Esophagus muscularis mucosa (tissue), 4 donors: Measurements from ENCODE around the gene TRIB2.

Experiments
- CTCF ChIP-seq, 3 experiments: fragments of 200-600 bp in 2 of 3; fragments of 450-650 bp in 1 of 3; sonication (generic) in 2 of 3; IDR thresholded peaks; one replicate each; pipeline ENCODE4 v1.5.1; 2017 to 2019; ENCODE audit warnings: antibody characterized with exemption in 3 of 3, mild to moderate bottlenecking in 2 of 3, moderate library complexity in 1 of 3
- EP300 ChIP-seq: sonication (generic); formaldehyde crosslinking; IDR thresholded peaks from one replicate; pipeline ENCODE4 v1.6.1; 2017; ENCODE audit warnings: antibody characterized with exemption
- POLR2A ChIP-seq: fragments of 450-650 bp; IDR thresholded peaks from one replicate; pipeline ENCODE4 v1.6.1; 2017; ENCODE audit warnings: antibody characterized with exemption, moderate library complexity, mild to moderate bottlenecking, low read depth
- POLR2AphosphoS5 ChIP-seq, 2 donors: sonication (generic); formaldehyde crosslinking; IDR thresholded peaks; one replicate each; pipeline ENCODE4 v1.6.1; 2017; ENCODE audit warnings: antibody characterized with exemption in 2 of 2

GRCh38 chr2:12778811-12779579 is 62.3 kb downstream of the TRIB2 start:
- TF ChIP-seq EP300 = no peak
- TF ChIP-seq CTCF (IDR thresholded peaks at IDR 0.05) = no peak
- no peak for TF ChIP-seq POLR2AphosphoS5 (IDR thresholded peaks at IDR 0.05)
- TF ChIP-seq POLR2A = no peak
